GM18526 (cell line): ENCODE measurements around the gene MINDY3.

ENCODE experiments used
- POLR2A ChIP-seq: IDR thresholded peaks from 3 replicates; pipeline ENCODE4 v1.6.1; 2011; ENCODE audit not compliant: insufficient read length; ENCODE audit errors: extremely low read depth

The MINDY3 gene

GRCh38 chr10:15796762-15797161 is 63.5 kb downstream of the MINDY3 start:
- TF ChIP-seq POLR2A, result no peak

- no peak for TF ChIP-seq POLR2A
These were observed 64.1 kb downstream of the MINDY3 start for GRCh38 chr10:15796098-15796759.

GRCh38 chr10:15795036-15795792 is 65.1 kb downstream of the MINDY3 start:
- no peak for TF ChIP-seq POLR2A

- TF ChIP-seq POLR2A, result no peak
These were observed 65.7 kb downstream of the MINDY3 start for GRCh38 chr10:15794569-15794968.

GRCh38 chr10:15793664-15794063 is 66.6 kb downstream of the MINDY3 start:
- TF ChIP-seq POLR2A, result no peak

- TF ChIP-seq POLR2A, result no peak
These were observed 67.5 kb downstream of the MINDY3 start for GRCh38 chr10:15792777-15793176.

GRCh38 chr10:15791816-15792524 is 68.3 kb downstream of the MINDY3 start:
- no peak for TF ChIP-seq POLR2A

- TF ChIP-seq POLR2A, result no peak
These were observed 70.3 kb downstream of the MINDY3 start for GRCh38 chr10:15789793-15790525.

- TF ChIP-seq POLR2A, result no peak
These were observed 72.9 kb downstream of the MINDY3 start for GRCh38 chr10:15787426-15787825.

GRCh38 chr10:15784662-15785300 is 75.5 kb downstream of the MINDY3 start:
- no peak for TF ChIP-seq POLR2A

- TF ChIP-seq POLR2A, result no peak
These were observed 76.2 kb downstream of the MINDY3 start for GRCh38 chr10:15783941-15784636.

- no peak for TF ChIP-seq POLR2A
These were observed 77.5 kb downstream of the MINDY3 start for GRCh38 chr10:15782851-15783250.

- no peak for TF ChIP-seq POLR2A
These were observed 78.8 kb downstream of the MINDY3 start for GRCh38 chr10:15781381-15781960.

GRCh38 chr10:15780353-15781135 is 79.8 kb downstream of the MINDY3 start:
- TF ChIP-seq POLR2A, result no peak

GRCh38 chr10:15775513-15775912 is 84.8 kb downstream of the MINDY3 start:
- no peak for TF ChIP-seq POLR2A
